ENCODE measurements around the gene TEPSIN. TPM values are rescaled to one million over a fixed set of nuclear protein-coding genes. Genes with fewer than 3 reads are reported as not detected.

TEPSIN gene
- total and polyA plus RNA-seq, 2 of the 8 experiments (the other 6 are each of a cell fraction or from before 2014, with no cell fraction given): 22.9 to 28.0 TPM

- FAIRE-seq (no peak), DNase-seq (ENCODE audit: low read depth in 1 of 2, low spot score in 2 of 2) (no peak)
- H4K20me1 ChIP-seq (replicated peaks in 1 of 2; ENCODE audit: control insufficient read depth in 1 of 2, insufficient read depth in 2 of 2, low read length in 2 of 2): peaks cover 0 to 3% of the 10 kb centered on the region in 2 experiments
- no peak overlapping the region for H3K27ac ChIP-seq (ENCODE audit: low read depth, low read length)
- WGBS, 2 experiments (ENCODE audit: extremely low coverage in 1 of 2, insufficient coverage in 1 of 2, insufficient read length in 1 of 2, insufficient replicate concordance in 2 of 2, low coverage in 1 of 2, low lambda C conversion rate in 2 of 2, missing lambda C conversion rate in 1 of 2): 66% methylated on average over 14 of the region's 15 CpGs; no CpG with 5 or more reads in 1 of the 2 experiments
- H2BK120ac ChIP-seq (replicated peaks; ENCODE audit: low read depth, low read length): no peak overlapping the region
- no peaks in the 10 kb centered on the region for H3K79me1 ChIP-seq (ENCODE audit: low read depth, low read length)
- H2BK15ac ChIP-seq (ENCODE audit: low read length): no peak overlapping the region
- H3K36me3 ChIP-seq (ENCODE audit: control insufficient read depth in 2 of 4, insufficient read depth in 4 of 4, low read length in 3 of 4): no peaks in the 10 kb centered on the region; a peak in 2 of 8 replicates
- no peaks in the 10 kb centered on the region; a peak in 1 of 4 replicates for H3K9me3 ChIP-seq (ENCODE audit: insufficient read depth in 2 of 2, low read depth in 1 of 2, low read length in 1 of 2)
- no peak overlapping the region for H3K23ac ChIP-seq (ENCODE audit: insufficient read length)
- peak overlapping the region; percentile 46; the same call in 1 of the 2 replicates for H4K8ac ChIP-seq (ENCODE audit: extremely low read depth, insufficient read depth, low read length)
- H3K56ac ChIP-seq (replicated peaks; ENCODE audit: insufficient read length, low read depth, low read length): no peak overlapping the region
- H2AFZ ChIP-seq (ENCODE audit: low read length): no peak overlapping the region
- ChIA-PET CTCF (ENCODE audit: partially characterized antibody) (interaction anchor here (0.7 to 1.3 kb wide), 5 partner anchors 12 to 161 kb away, joined by 3 to 4 read pairs (median 3); no protein-coding TSS in a partner anchor), POLR2A (ENCODE audit: partially characterized antibody) (interaction anchor here (0.9 to 1.6 kb wide), 4 partner anchors 14 to 21 kb away, joined by 3 read pairs; no protein-coding TSS in a partner anchor)
- no peak overlapping the region for H2BK20ac ChIP-seq (ENCODE audit: low read length)
- no peak overlapping the region for H2AK5ac ChIP-seq (ENCODE audit: low read depth, low read length)
- H4K91ac ChIP-seq (replicated peaks; ENCODE audit: insufficient read length, low read length): no peak overlapping the region
- peaks cover 0 to 5% (median under 1%) of the 10 kb centered on the region in 4 experiments; a peak in 2 of 7 replicates for H3K4me1 ChIP-seq (replicated peaks in 1 of 4; ENCODE audit: control insufficient read depth in 3 of 4, insufficient read depth in 4 of 4, low read length in 3 of 4)
- H4K5ac ChIP-seq (ENCODE audit: insufficient read length, low read depth, low read length): no peak overlapping the region
- H3K9ac ChIP-seq (replicated peaks in 1 of 4; ENCODE audit: extremely low read depth in 1 of 4, low read depth in 3 of 4, low read length in 3 of 4): no peak overlapping the region
- H3K4ac ChIP-seq (replicated peaks; ENCODE audit: insufficient read length, low read depth, low read length): no peak overlapping the region
- H3K4me2 ChIP-seq (ENCODE audit: insufficient read depth in 1 of 2, low read depth in 2 of 2, low read length in 2 of 2): no peak overlapping the region
- no peak overlapping the region for H3K18ac ChIP-seq (ENCODE audit: extremely low read depth, low read length)
- H2BK5ac ChIP-seq (ENCODE audit: low read depth, low read length): no peak overlapping the region
- H3K79me2 ChIP-seq (ENCODE audit: control insufficient read depth in 1 of 2, insufficient read depth in 2 of 2, low read length in 2 of 2): no peaks in the 10 kb centered on the region
- H3K14ac ChIP-seq (ENCODE audit: insufficient read length): no peak overlapping the region
- H2BK12ac ChIP-seq (ENCODE audit: low read depth, low read length): no peak overlapping the region
- H3K4me3 ChIP-seq (ENCODE audit: extremely low read depth in 1 of 4, insufficient read depth in 2 of 4, low read depth in 3 of 4, low read length in 4 of 4): no peak overlapping the region
- H3K23me2 ChIP-seq (ENCODE audit: low read depth, low read length): no peaks in the 10 kb centered on the region
- no peaks in the 10 kb centered on the region for H3K27me3 ChIP-seq (replicated peaks in 1 of 4; ENCODE audit: control insufficient read depth in 3 of 4, extremely low read depth in 1 of 4, insufficient read depth in 3 of 4, low read length in 3 of 4)
- TF ChIP-seq NRF1 (IDR thresholded peaks at IDR 0.05; ENCODE audit: low read depth, low read length) (no peak), FOSL1 (IDR thresholded peaks at IDR 0.05; ENCODE audit: insufficient read depth, low read depth, low read length) (no peak), KDM5A (IDR thresholded peaks at IDR 0.05; ENCODE audit: low read length) (no peak), USF2 (IDR thresholded peaks at IDR 0.05; ENCODE audit: low read length) (no peak), SP4 (IDR thresholded peaks at IDR 0.05; ENCODE audit: low read length) (no peak), SIX5 (IDR thresholded peaks at IDR 0.05; ENCODE audit: low read depth, low read length) (no peak), ASH2L (IDR thresholded peaks at IDR 0.05; ENCODE audit: low read length) (no peak), HDAC2 (IDR thresholded peaks at IDR 0.05; ENCODE audit: borderline replicate concordance in 1 of 2, low read depth in 2 of 2, low read length in 2 of 2) (no peak), SP2 (IDR thresholded peaks at IDR 0.05; ENCODE audit: low read length) (no peak), RFX5 (IDR thresholded peaks at IDR 0.05; ENCODE audit: borderline replicate concordance, low read depth, low read length) (no peak), KDM1A (IDR thresholded peaks at IDR 0.05; ENCODE audit: borderline replicate concordance, low read length) (no peak), MAX (IDR thresholded peaks at IDR 0.05) (no peak), EGR1 (IDR thresholded peaks at IDR 0.05; ENCODE audit: borderline replicate concordance, low read depth, low read length) (no peak)
Observed at GRCh38 chr17:81184555-81184954, 54.3 kb downstream of the TEPSIN start.

All from H1 (cell line).